ENCODE data around the gene GJB5. TPM values are rescaled to one million over a fixed set of nuclear protein-coding genes. Genes with fewer than 3 reads are reported as not detected.

The GJB5 gene
- total RNA-seq, 4 donors from 2014 or later: not detected

DNA sequence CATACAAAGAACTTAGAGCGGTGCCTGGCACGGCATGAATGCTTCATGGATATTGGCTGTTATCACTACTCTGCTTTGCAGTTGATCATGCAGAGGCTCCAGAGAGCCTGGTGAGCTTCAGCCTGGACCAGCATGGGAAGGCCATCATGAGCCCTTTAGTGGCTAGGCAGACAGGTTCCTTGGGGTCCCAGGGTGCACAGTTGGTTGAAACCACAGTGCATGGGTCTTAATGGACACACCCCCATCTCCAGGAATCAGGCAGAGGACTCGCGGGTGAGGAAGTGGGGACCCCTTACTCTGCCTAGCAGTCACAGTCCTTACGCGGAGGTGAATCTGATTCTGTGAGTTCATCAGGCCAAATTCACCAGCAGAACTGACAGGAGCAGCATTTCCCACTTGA, 1.1 kb downstream of the GJB5 start:
- DNase-seq (ENCODE audit: low spot score) (no peak), ATAC-seq (ENCODE audit: low FRiP score) (no peak)
- TF ChIP-seq, protein P1, sequence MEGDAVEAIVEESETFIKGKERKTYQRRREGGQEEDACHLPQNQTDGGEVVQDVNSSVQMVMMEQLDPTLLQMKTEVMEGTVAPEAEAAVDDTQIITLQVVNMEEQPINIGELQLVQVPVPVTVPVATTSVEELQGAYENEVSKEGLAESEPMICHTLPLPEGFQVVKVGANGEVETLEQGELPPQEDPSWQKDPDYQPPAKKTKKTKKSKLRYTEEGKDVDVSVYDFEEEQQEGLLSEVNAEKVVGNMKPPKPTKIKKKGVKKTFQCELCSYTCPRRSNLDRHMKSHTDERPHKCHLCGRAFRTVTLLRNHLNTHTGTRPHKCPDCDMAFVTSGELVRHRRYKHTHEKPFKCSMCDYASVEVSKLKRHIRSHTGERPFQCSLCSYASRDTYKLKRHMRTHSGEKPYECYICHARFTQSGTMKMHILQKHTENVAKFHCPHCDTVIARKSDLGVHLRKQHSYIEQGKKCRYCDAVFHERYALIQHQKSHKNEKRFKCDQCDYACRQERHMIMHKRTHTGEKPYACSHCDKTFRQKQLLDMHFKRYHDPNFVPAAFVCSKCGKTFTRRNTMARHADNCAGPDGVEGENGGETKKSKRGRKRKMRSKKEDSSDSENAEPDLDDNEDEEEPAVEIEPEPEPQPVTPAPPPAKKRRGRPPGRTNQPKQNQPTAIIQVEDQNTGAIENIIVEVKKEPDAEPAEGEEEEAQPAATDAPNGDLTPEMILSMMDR (IDR thresholded peaks at IDR 0.05): no peak

DNA sequence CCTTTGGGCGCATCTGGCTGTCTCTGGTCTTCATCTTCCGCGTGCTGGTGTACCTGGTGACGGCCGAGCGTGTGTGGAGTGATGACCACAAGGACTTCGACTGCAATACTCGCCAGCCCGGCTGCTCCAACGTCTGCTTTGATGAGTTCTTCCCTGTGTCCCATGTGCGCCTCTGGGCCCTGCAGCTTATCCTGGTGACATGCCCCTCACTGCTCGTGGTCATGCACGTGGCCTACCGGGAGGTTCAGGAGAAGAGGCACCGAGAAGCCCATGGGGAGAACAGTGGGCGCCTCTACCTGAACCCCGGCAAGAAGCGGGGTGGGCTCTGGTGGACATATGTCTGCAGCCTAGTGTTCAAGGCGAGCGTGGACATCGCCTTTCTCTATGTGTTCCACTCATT, 2.5 kb downstream of the GJB5 start:
- TF ChIP-seq, protein P1 (IDR thresholded peaks at IDR 0.05): no peak
- DNase-seq (ENCODE audit: low spot score): no peak
- no peak for ATAC-seq (ENCODE audit: low FRiP score)

DNA sequence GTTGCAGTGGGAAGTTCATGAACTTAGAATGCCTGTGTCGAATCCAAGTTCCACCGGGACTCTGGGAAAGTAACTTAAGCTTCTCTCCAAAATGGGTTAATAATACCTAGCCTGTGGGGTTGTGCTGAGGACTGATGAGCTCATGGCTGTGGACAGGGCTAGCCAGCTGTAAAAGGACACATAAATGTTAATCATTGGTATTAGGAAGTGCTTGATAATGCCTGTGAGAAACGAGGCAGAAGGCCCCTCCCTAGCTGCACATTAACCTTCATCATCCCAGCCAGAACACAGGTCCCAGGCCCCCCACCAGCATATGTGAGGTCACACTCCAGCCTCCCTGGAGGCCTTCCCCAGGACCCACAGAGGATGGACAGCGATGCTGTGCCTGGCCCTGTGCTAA, 3.9 kb downstream of the GJB5 start:
- TF ChIP-seq, protein P1 (IDR thresholded peaks at IDR 0.05): no peak
- ATAC-seq (ENCODE audit: low FRiP score) (no peak), DNase-seq (ENCODE audit: low spot score) (no peak)

DNA sequence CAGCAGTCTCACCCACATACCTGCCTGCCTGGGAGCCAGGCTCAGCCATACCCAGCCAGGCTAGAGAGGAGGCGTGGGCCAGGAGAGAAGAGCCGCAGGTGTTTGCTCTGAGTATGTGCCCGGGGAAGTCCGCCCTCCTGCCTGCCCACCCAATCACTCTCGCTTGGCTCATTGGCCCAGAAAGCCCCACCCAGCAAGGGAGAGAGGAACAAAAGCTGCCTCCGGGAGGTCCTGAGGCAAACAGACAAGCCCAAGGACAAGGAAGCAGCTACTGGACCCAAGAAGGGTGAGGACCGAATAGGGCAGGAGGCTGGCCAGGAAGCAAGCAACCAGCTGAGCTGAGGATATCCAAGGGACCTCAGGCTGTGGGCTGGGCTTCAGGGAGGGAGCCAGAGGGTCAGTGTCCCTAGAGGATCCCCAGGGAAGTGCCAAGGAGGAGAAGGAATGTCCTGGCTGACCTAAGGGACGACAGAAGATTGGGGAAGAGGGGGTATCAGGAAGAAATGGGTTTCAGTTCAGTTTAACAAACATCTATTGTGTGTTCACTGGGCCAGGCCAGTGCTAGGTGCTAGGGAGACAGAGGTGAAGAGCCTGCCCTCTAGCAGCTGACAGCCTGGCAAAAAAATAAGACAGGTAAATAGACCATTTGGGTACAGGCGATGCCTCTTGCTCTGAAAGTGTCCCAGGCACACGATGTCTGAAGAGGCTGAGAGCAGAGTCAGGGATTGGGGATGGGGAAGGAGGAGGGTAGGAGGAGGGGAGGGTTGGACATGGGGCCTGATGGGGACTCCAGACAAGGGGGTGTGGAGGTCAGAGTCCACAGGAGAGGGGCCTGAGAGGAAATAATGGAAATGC, 4.9 kb downstream of the GJB5 start, which contains the start of gene GJB4:
TSS of gene GJB4 (plus strand) at position 238 of the 855 bp plus-strand sequence. CDS start 1,515 bp downstream, outside the sequence.
- DNase-seq (ENCODE audit: low spot score): no peak
- ATAC-seq (ENCODE audit: low FRiP score): no peak

DNA sequence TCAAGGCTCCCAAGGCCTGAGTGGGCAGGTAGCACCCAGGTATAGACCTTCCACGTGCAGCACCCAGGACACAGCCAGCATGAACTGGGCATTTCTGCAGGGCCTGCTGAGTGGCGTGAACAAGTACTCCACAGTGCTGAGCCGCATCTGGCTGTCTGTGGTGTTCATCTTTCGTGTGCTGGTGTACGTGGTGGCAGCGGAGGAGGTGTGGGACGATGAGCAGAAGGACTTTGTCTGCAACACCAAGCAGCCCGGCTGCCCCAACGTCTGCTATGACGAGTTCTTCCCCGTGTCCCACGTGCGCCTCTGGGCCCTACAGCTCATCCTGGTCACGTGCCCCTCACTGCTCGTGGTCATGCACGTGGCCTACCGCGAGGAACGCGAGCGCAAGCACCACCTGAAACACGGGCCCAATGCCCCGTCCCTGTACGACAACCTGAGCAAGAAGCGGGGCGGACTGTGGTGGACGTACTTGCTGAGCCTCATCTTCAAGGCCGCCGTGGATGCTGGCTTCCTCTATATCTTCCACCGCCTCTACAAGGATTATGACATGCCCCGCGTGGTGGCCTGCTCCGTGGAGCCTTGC, 6.4 kb downstream of the GJB5 start:
- TF ChIP-seq, protein P1 (IDR thresholded peaks at IDR 0.05): no peak
- DNase-seq (ENCODE audit: low spot score) (no peak), ATAC-seq (ENCODE audit: low FRiP score) (no peak)

More for the DNA sequence above, 4.9 kb downstream of the GJB5 start, which contains the start of gene GJB4:
- TF ChIP-seq, protein P1 (IDR thresholded peaks at IDR 0.05): no peak

DNA sequence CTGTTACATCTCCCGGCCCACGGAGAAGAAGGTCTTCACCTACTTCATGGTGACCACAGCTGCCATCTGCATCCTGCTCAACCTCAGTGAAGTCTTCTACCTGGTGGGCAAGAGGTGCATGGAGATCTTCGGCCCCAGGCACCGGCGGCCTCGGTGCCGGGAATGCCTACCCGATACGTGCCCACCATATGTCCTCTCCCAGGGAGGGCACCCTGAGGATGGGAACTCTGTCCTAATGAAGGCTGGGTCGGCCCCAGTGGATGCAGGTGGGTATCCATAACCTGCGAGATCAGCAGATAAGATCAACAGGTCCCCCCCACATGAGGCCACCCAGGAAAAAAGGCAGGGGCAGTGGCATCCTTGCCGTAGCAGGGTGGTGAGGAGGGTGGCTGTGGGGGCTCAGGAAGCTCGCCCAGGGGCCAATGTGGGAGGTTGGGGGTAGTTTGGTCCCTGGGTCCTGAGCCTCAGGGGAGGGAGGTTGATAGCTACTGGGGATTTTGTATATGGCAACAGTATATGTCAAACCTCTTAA, 7.0 kb downstream of the GJB5 start:
- no peak for ATAC-seq (ENCODE audit: low FRiP score)
- TF ChIP-seq, protein P1 (IDR thresholded peaks at IDR 0.05): no peak
- DNase-seq (ENCODE audit: low spot score): no peak

Data from omental fat pad (tissue), 4 donors.